Breast epithelium (tissue), 3 donors: ENCODE data around the gene SCTR.

ENCODE experiments used
- CTCF ChIP-seq, 3 donors: fragments of 450-650 bp; IDR thresholded peaks; one replicate each; pipeline ENCODE4 v1.5.1; 2016 to 2017; ENCODE audit warnings: antibody characterized with exemption in 3 of 3, mild to moderate bottlenecking in 3 of 3, moderate library complexity in 3 of 3
- POLR2A ChIP-seq: fragments of 450-650 bp; IDR thresholded peaks from one replicate; pipeline ENCODE4 v1.6.1; 2016; ENCODE audit warnings: antibody characterized with exemption, mild to moderate bottlenecking, moderate library complexity
- POLR2AphosphoS5 ChIP-seq, 3 donors: sonication (generic); formaldehyde crosslinking; IDR thresholded peaks; one replicate each; pipeline ENCODE4 v1.6.1; 2017; ENCODE audit warnings: antibody characterized with exemption in 3 of 3

GRCh38 chr2:119465687-119466086 lies 58.6 kb downstream of the SCTR start:
- TF ChIP-seq CTCF (IDR thresholded peaks at IDR 0.05) (no peak), POLR2A (no peak), POLR2AphosphoS5 (IDR thresholded peaks at IDR 0.05) (no peak)
